ENCODE data around the gene HLA-F.

HLA-F gene

GRCh38 chr6:29708432-29709179, 14.6 kb upstream of the HLA-F start:
- TF ChIP-seq CTCF (IDR thresholded peaks at IDR 0.05; ENCODE audit: poor library complexity, severe bottlenecking): no peak
- H3K27me3 ChIP-seq (ENCODE audit: insufficient read depth, poor library complexity, severe bottlenecking): no peaks in the 10 kb centered on the region
- no peak overlapping the region for H3K4me3 ChIP-seq (ENCODE audit: severe bottlenecking)
- no peak overlapping the region for H3K27ac ChIP-seq (ENCODE audit: poor library complexity, severe bottlenecking)
- H3K36me3 ChIP-seq (ENCODE audit: low read depth): no peaks in the 10 kb centered on the region
- DNase-seq (ENCODE audit: low spot score) (no peak), ATAC-seq (ENCODE audit: low read depth) (no peak)
- H3K9me3 ChIP-seq (ENCODE audit: severe bottlenecking): no peaks in the 10 kb centered on the region
- H3K4me1 ChIP-seq (ENCODE audit: insufficient read depth, poor library complexity, severe bottlenecking): no peaks in the 10 kb centered on the region

DNA sequence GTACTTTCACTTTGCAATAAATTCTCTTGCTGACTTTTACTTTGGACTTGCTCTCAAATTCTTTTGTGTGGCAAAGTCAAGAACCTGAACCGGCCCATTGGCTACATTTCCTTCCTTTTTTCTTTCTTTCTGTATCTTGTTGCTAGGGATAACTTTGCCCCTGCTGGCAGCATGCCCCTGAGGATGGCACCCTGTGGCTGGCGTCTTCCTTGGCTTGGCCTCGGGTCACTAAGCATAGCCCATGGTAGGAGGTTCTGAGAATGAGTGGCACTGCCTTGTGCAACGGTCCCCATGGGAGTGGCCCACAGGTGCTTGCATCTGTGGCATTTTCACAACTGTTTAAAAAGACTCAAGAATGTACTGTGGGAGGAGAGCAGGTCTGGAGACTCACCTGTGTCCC, 14.0 kb upstream of the HLA-F start:
- Histone ChIP-seq H3K27me3 (ENCODE audit: insufficient read depth, poor library complexity, severe bottlenecking) (no peaks in the 10 kb centered on the region), H3K27ac (ENCODE audit: poor library complexity, severe bottlenecking) (no peak overlapping the region), H3K9me3 (ENCODE audit: severe bottlenecking) (no peaks in the 10 kb centered on the region), H3K4me3 (ENCODE audit: severe bottlenecking) (no peak overlapping the region), H3K36me3 (ENCODE audit: low read depth) (no peaks in the 10 kb centered on the region), H3K4me1 (ENCODE audit: insufficient read depth, poor library complexity, severe bottlenecking) (no peaks in the 10 kb centered on the region)
- DNase-seq (ENCODE audit: low spot score) (no peak), ATAC-seq (ENCODE audit: low read depth) (no peak)
- no peak for TF ChIP-seq CTCF (IDR thresholded peaks at IDR 0.05; ENCODE audit: poor library complexity, severe bottlenecking)

GRCh38 chr6:29710281-29710941, 12.8 kb upstream of the HLA-F start:
- Histone ChIP-seq H3K4me1 (ENCODE audit: insufficient read depth, poor library complexity, severe bottlenecking) (no peaks in the 10 kb centered on the region), H3K9me3 (ENCODE audit: severe bottlenecking) (no peaks in the 10 kb centered on the region), H3K27me3 (ENCODE audit: insufficient read depth, poor library complexity, severe bottlenecking) (no peaks in the 10 kb centered on the region), H3K36me3 (ENCODE audit: low read depth) (no peaks in the 10 kb centered on the region), H3K27ac (ENCODE audit: poor library complexity, severe bottlenecking) (no peak overlapping the region), H3K4me3 (ENCODE audit: severe bottlenecking) (no peak overlapping the region)
- no peak for TF ChIP-seq CTCF (IDR thresholded peaks at IDR 0.05; ENCODE audit: poor library complexity, severe bottlenecking)
- no peak for ATAC-seq (ENCODE audit: low read depth)
- no peak for DNase-seq (ENCODE audit: low spot score)

- Histone ChIP-seq H3K27ac (ENCODE audit: poor library complexity, severe bottlenecking) (no peak overlapping the region), H3K36me3 (ENCODE audit: low read depth) (peaks cover 1% of the 10 kb centered on the region; the same call in 1 of the 2 replicates), H3K27me3 (ENCODE audit: insufficient read depth, poor library complexity, severe bottlenecking) (no peaks in the 10 kb centered on the region), H3K9me3 (ENCODE audit: severe bottlenecking) (no peaks in the 10 kb centered on the region), H3K4me3 (ENCODE audit: severe bottlenecking) (no peak overlapping the region), H3K4me1 (ENCODE audit: insufficient read depth, poor library complexity, severe bottlenecking) (no peaks in the 10 kb centered on the region)
- no peak for ATAC-seq (ENCODE audit: low read depth)
- no peak for DNase-seq (ENCODE audit: low spot score)
- peak; percentile 18 for TF ChIP-seq CTCF (IDR thresholded peaks at IDR 0.05; ENCODE audit: poor library complexity, severe bottlenecking)
Measured at GRCh38 chr6:29720863-29721262, 2.4 kb upstream of the HLA-F start.

Data from RWPE2 (cell line).